ENCODE results near the gene PRUNE2.

GRCh38 chr9:76684213-76684612 is 221.7 kb downstream of the PRUNE2 start:
- TF ChIP-seq POLR2AphosphoS5 (IDR thresholded peaks at IDR 0.05; ENCODE audit: borderline replicate concordance, low read depth, low read length) (no peak), EZH2 (IDR thresholded peaks at IDR 0.05) (no peak)
